ENCODE measurements around the gene USP22. TPM values are rescaled to one million over a fixed set of nuclear protein-coding genes. Genes with fewer than 3 reads are reported as not detected.
A peak's percentile ranks its signal among the peaks of the same experiment; 100 is the strongest.

USP22 gene
- total and polyA plus RNA-seq, 2 donors (not counting 3 experiments of a cell fraction or from before 2014, with no cell fraction given): 204 to 260 TPM

GRCh38 chr17:20955427-20956323 lies 87.1 kb downstream of the USP22 start:
- ChIA-PET POLR2A (no interaction called here), CTCF (interaction anchor here (1.7 kb wide), 1 partner anchor 37 kb away, joined by 6 read pairs; no protein-coding TSS in a partner anchor)
- no peak overlapping the region for H3K4me3 ChIP-seq (replicated peaks in 1 of 3; ENCODE audit: insufficient read depth in 1 of 3, low read depth in 1 of 3, low read length in 3 of 3)
- H4K20me1 ChIP-seq (replicated peaks; ENCODE audit: control insufficient read depth, extremely low read depth, insufficient read depth, low read length): no peaks in the 10 kb centered on the region
- H3K36me3 ChIP-seq (ENCODE audit: control insufficient read depth in 2 of 2, extremely low read depth in 1 of 2, insufficient read depth in 2 of 2, low read length in 2 of 2): no peaks in the 10 kb centered on the region
- no peaks in the 10 kb centered on the region for H3K4me1 ChIP-seq (ENCODE audit: control insufficient read depth, extremely low read depth, insufficient read depth, low read length)
- H3K27me3 ChIP-seq (ENCODE audit: control insufficient read depth in 2 of 2, insufficient read depth in 2 of 2, low read length in 2 of 2): peaks cover 3 to 4% of the 10 kb centered on the region in 2 experiments
- no peak for FAIRE-seq
- H3K79me2 ChIP-seq (ENCODE audit: control insufficient read depth, insufficient read depth, low read length): no peaks in the 10 kb centered on the region
- no TSS peak for BruUV-seq (replicated peaks)
- dilution Hi-C loops (cut with MboI; ENCODE audit: extremely low pct_ligation_motif_present, low sequenced_read_pairs): no loop called here
- no peak overlapping the region for H3K4me2 ChIP-seq (ENCODE audit: insufficient read depth, low read length)
- H3K9ac ChIP-seq (replicated peaks; ENCODE audit: extremely low read depth, insufficient read depth, low read length): no peak overlapping the region
- DNase-seq (ENCODE audit: low read depth, low spot score): peak; percentile 21
- H2AFZ ChIP-seq (ENCODE audit: low read depth, low read length): no peak overlapping the region
- no peaks in the 10 kb centered on the region for H3K9me1 ChIP-seq (replicated peaks; ENCODE audit: control insufficient read depth, extremely low read depth, insufficient read depth, low read length)
- TF ChIP-seq CTCF (IDR thresholded peaks at IDR 0.05; ENCODE audit: extremely low read depth in 1 of 2, insufficient read depth in 1 of 2, low read depth in 1 of 2, low read length in 2 of 2) (no peak), MAX (IDR thresholded peaks at IDR 0.05; ENCODE audit: insufficient read depth, insufficient read length) (no peak), MYC (IDR thresholded peaks at IDR 0.05; ENCODE audit: low read depth, low read length) (no peak), POLR2AphosphoS5 (IDR thresholded peaks at IDR 0.05; ENCODE audit: insufficient read depth, low read depth, low read length) (no peak), POLR2A (IDR thresholded peaks at IDR 0.05; ENCODE audit: low read depth, low read length) (no peak), EZH2 (IDR thresholded peaks at IDR 0.05; ENCODE audit: borderline replicate concordance, low read depth, low read length, severe bottlenecking) (no peak), FOS (IDR thresholded peaks at IDR 0.05; ENCODE audit: borderline replicate concordance, insufficient read depth, low read length) (no peak), GATA2 (IDR thresholded peaks at IDR 0.05; ENCODE audit: insufficient read depth, insufficient read length, low read depth, low read length) (no peak)
- H3K9me3 ChIP-seq (replicated peaks; ENCODE audit: control insufficient read depth, insufficient read depth, low read length): no peaks in the 10 kb centered on the region
- intact Hi-C loops (cut with micrococcal nuclease): loop anchor here (5.0 kb wide), 1 partner anchor 48 kb away; no protein-coding TSS in a partner anchor
- no peak overlapping the region for H3K27ac ChIP-seq (ENCODE audit: insufficient read depth, low read depth, low read length)
